HepG2 (cell line): Measurements from ENCODE around the gene LDAH. TPM values are rescaled to one million over a fixed set of nuclear protein-coding genes. Genes with fewer than 3 reads are reported as not detected.
A peak's percentile ranks its signal among the peaks of the same experiment; 100 is the strongest.

Source experiments
- CCDC6 ChIP-seq: sonication (generic); formaldehyde crosslinking; IDR thresholded peaks from 2 replicates; pipeline ENCODE4 v1.8.1; 2022; ENCODE audit warnings: mild to moderate bottlenecking, missing genetic modification reagents, moderate library complexity
- FOXA3 ChIP-seq: IDR thresholded peaks from 2 replicates; pipeline ENCODE4 v1.6.1; 2016; ENCODE audit warnings: missing genetic modification reagents, missing compliant biosample characterization
- HES4 ChIP-seq: sonication (generic); formaldehyde crosslinking; IDR thresholded peaks from 2 replicates; pipeline ENCODE4 v1.9.0; 2021; ENCODE audit warnings: mild to moderate bottlenecking, missing genetic modification reagents, borderline replicate concordance
- KLF6 ChIP-seq: IDR thresholded peaks from 2 replicates; pipeline ENCODE4 v1.8.0; 2016; ENCODE audit warnings: missing biosample characterization, missing genetic modification reagents
- KMT2B ChIP-seq: IDR thresholded peaks from 2 replicates; pipeline ENCODE4 v1.6.1; 2016; ENCODE audit warnings: missing genetic modification reagents, missing compliant biosample characterization
- MED1 ChIP-seq: sonication (generic); formaldehyde crosslinking; IDR thresholded peaks from 2 replicates; pipeline ENCODE4 v1.4.0; 2020; ENCODE audit warnings: missing genetic modification reagents
- NR1H2 ChIP-seq: sonication (generic); formaldehyde crosslinking; IDR thresholded peaks from 2 replicates; pipeline ENCODE4 v1.8.1; 2022; ENCODE audit warnings: low read depth, missing genetic modification reagents, borderline replicate concordance
- PLSCR1 ChIP-seq: sonication (generic); formaldehyde crosslinking; IDR thresholded peaks from 2 replicates; pipeline ENCODE4 v1.5.0; 2020; ENCODE audit warnings: missing genetic modification reagents, mild to moderate bottlenecking, borderline replicate concordance
- RAD21 ChIP-seq: fragments of 450-650 bp; formaldehyde crosslinking; IDR thresholded peaks from 2 replicates; pipeline ENCODE4 v1.5.0; 2020; ENCODE audit warnings: mild to moderate bottlenecking
- RXRB ChIP-seq: IDR thresholded peaks from 2 replicates; pipeline ENCODE4 v1.6.1; 2016; ENCODE audit warnings: borderline replicate concordance, missing genetic modification reagents, missing compliant biosample characterization
- U2AF2 ChIP-seq: fragments of 200-400 bp; formaldehyde crosslinking; IDR thresholded peaks from 2 replicates; pipeline ENCODE4 v1.6.1; 2017; ENCODE audit warnings: low read depth, mild to moderate bottlenecking, low read length
- ZEB1 ChIP-seq: IDR thresholded peaks from 2 replicates; pipeline ENCODE4 v1.6.1; 2012; ENCODE audit warnings: mild to moderate bottlenecking, low read depth, inconsistent platforms; ENCODE audit not compliant: insufficient replicate concordance
- ZFP82 ChIP-seq: sonication (generic); formaldehyde crosslinking; IDR thresholded peaks from 2 replicates; pipeline ENCODE4 v1.5.1; 2020; ENCODE audit warnings: mild to moderate bottlenecking, missing genetic modification reagents, borderline replicate concordance
- ZFX ChIP-seq: sonication (generic); formaldehyde crosslinking; IDR thresholded peaks from 2 replicates; pipeline ENCODE4 v1.4.0; 2020; ENCODE audit warnings: mild to moderate bottlenecking, low read depth, missing genetic modification reagents, moderate library complexity
- ZNF101 ChIP-seq: sonication (generic); formaldehyde crosslinking; IDR thresholded peaks from 2 replicates; pipeline ENCODE4 v1.4.0; 2020; ENCODE audit warnings: mild to moderate bottlenecking, low read depth, missing genetic modification reagents, borderline replicate concordance
- ZNF335 ChIP-seq: sonication (generic); formaldehyde crosslinking; IDR thresholded peaks from 2 replicates; pipeline ENCODE4 v1.4.0; 2020; ENCODE audit warnings: missing genetic modification reagents
- ZNF549 ChIP-seq: sonication (generic); formaldehyde crosslinking; IDR thresholded peaks from 2 replicates; pipeline ENCODE4 v1.5.0; 2020; ENCODE audit warnings: missing genetic modification reagents
- ZNF773 ChIP-seq: sonication (generic); formaldehyde crosslinking; IDR thresholded peaks from 2 replicates; pipeline ENCODE4 v1.4.0; 2020; ENCODE audit warnings: missing genetic modification reagents, borderline replicate concordance
- polyA plus RNA-seq, 8 experiments: library from polyadenylated mRNA; depleted of rRNA in 3 of 8; stranded (reverse) in 7 of 8; unstranded in 1 of 8; fragments of >200 nt; fragmentation: Illumina TruSeq in 4 of 8; extraction: Trizol in 4 of 8; gene quantifications; 2 replicates each; pipeline versions ENCODE4 v1.2.1 to v1.2.3, GENCODE V29; 2011 to 2016; ENCODE audit warnings: low read depth in 4 of 8, missing spikeins in 1 of 8, mixed read lengths in 1 of 8; ENCODE audit not compliant: insufficient read depth in 1 of 8
- total RNA-seq, 5 experiments: library from RNA; depleted of rRNA; stranded (reverse); fragments of >200 nt; fragmentation: Illumina TruSeq; extraction: Trizol; gene quantifications; 2 replicates each; pipeline ENCODE4 v1.2.3, GENCODE V29; 2016; ENCODE audit warnings: low read depth in 1 of 5
- TF ChIP-seq, protein P1 (sequence below): sonication (generic); formaldehyde crosslinking; IDR thresholded peaks from 2 replicates; pipeline ENCODE4 v1.9.0; 2021; ENCODE audit warnings: missing genetic modification reagents, mild to moderate bottlenecking, borderline replicate concordance
- TF ChIP-seq, protein P2 (sequence below): sonication (generic); formaldehyde crosslinking; IDR thresholded peaks from 2 replicates; pipeline ENCODE4 v1.4.0; 2020; ENCODE audit warnings: mild to moderate bottlenecking, missing genetic modification reagents
- TF ChIP-seq, protein P3 (sequence below): sonication (generic); formaldehyde crosslinking; IDR thresholded peaks from 2 replicates; pipeline ENCODE4 v1.8.0; 2022; ENCODE audit warnings: mild to moderate bottlenecking, missing genetic modification reagents; ENCODE audit not compliant: insufficient replicate concordance
- TF ChIP-seq, protein P4 (sequence below): sonication (generic); formaldehyde crosslinking; IDR thresholded peaks from 2 replicates; pipeline ENCODE4 v1.4.0; 2020; ENCODE audit warnings: missing genetic modification reagents, borderline replicate concordance

LDAH gene
- total and polyA plus RNA-seq, 2 of the 13 experiments (the other 11 are each of a cell fraction or from before 2014, with no cell fraction given), result 28.8 to 46.2 TPM

GRCh38 chr2:20642055-20642971 is 180.6 kb downstream of the LDAH start (continued):
- TF ChIP-seq, protein P1, sequence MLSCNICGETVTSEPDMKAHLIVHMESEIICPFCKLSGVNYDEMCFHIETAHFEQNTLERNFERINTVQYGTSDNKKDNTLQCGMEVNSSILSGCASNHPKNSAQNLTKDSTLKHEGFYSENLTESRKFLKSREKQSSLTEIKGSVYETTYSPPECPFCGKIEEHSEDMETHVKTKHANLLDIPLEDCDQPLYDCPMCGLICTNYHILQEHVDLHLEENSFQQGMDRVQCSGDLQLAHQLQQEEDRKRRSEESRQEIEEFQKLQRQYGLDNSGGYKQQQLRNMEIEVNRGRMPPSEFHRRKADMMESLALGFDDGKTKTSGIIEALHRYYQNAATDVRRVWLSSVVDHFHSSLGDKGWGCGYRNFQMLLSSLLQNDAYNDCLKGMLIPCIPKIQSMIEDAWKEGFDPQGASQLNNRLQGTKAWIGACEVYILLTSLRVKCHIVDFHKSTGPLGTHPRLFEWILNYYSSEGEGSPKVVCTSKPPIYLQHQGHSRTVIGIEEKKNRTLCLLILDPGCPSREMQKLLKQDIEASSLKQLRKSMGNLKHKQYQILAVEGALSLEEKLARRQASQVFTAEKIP (CRISPR knock-in tag), result no peak
- TF ChIP-seq RAD21 (CRISPR knock-in tag), result peak; percentile 100
- TF ChIP-seq, protein P2, sequence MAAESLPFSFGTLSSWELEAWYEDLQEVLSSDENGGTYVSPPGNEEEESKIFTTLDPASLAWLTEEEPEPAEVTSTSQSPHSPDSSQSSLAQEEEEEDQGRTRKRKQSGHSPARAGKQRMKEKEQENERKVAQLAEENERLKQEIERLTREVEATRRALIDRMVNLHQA (CRISPR knock-in tag), result no peak
- TF ChIP-seq ZNF773 (CRISPR knock-in tag), result no peak
- TF ChIP-seq KLF6 (CRISPR knock-in tag), result 0 out of 2 replicates have a peak, but pooled peaks have one; percentile 48
- 0 out of 2 replicates have a peak, but pooled peaks have one; percentile 25 for TF ChIP-seq ZNF335
- TF ChIP-seq CCDC6 (CRISPR knock-in tag), result 0 out of 2 replicates have a peak, but pooled peaks have one; percentile 47
- no peak for TF ChIP-seq ZNF549
- 0 out of 2 replicates have a peak, but pooled peaks have one; percentile 19 for TF ChIP-seq ZFX (CRISPR knock-in tag)
- TF ChIP-seq MED1 (CRISPR knock-in tag), result peak; percentile 29; the same call in 1 of the 2 replicates
- no peak for TF ChIP-seq KMT2B (CRISPR knock-in tag)
- TF ChIP-seq U2AF2, result no peak
- TF ChIP-seq ZFP82, result no peak
- TF ChIP-seq HES4 (CRISPR knock-in tag), result peak; percentile 33; the same call in 1 of the 2 replicates
- TF ChIP-seq RXRB (CRISPR knock-in tag), result 0 out of 2 replicates have a peak, but pooled peaks have one; percentile 23
- no peak for TF ChIP-seq NR1H2 (CRISPR knock-in tag)
- no peak for TF ChIP-seq ZNF101
- TF ChIP-seq, protein P3, sequence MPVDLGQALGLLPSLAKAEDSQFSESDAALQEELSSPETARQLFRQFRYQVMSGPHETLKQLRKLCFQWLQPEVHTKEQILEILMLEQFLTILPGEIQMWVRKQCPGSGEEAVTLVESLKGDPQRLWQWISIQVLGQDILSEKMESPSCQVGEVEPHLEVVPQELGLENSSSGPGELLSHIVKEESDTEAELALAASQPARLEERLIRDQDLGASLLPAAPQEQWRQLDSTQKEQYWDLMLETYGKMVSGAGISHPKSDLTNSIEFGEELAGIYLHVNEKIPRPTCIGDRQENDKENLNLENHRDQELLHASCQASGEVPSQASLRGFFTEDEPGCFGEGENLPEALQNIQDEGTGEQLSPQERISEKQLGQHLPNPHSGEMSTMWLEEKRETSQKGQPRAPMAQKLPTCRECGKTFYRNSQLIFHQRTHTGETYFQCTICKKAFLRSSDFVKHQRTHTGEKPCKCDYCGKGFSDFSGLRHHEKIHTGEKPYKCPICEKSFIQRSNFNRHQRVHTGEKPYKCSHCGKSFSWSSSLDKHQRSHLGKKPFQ (CRISPR knock-in tag), result no peak
- TF ChIP-seq, protein P4, sequence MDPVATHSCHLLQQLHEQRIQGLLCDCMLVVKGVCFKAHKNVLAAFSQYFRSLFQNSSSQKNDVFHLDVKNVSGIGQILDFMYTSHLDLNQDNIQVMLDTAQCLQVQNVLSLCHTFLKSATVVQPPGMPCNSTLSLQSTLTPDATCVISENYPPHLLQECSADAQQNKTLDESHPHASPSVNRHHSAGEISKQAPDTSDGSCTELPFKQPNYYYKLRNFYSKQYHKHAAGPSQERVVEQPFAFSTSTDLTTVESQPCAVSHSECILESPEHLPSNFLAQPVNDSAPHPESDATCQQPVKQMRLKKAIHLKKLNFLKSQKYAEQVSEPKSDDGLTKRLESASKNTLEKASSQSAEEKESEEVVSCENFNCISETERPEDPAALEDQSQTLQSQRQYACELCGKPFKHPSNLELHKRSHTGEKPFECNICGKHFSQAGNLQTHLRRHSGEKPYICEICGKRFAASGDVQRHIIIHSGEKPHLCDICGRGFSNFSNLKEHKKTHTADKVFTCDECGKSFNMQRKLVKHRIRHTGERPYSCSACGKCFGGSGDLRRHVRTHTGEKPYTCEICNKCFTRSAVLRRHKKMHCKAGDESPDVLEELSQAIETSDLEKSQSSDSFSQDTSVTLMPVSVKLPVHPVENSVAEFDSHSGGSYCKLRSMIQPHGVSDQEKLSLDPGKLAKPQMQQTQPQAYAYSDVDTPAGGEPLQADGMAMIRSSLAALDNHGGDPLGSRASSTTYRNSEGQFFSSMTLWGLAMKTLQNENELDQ (CRISPR knock-in tag), result no peak
- TF ChIP-seq PLSCR1, result no peak
- no peak for TF ChIP-seq ZEB1
- TF ChIP-seq FOXA3 (CRISPR knock-in tag), result no peak
